Esophagus squamous epithelium (tissue), 4 donors: ENCODE results near the gene OAT.

Source experiments
- CTCF ChIP-seq, 6 experiments: fragments of 450-650 bp in 4 of 6; fragments of 200-600 bp in 2 of 6; sonication (generic) in 2 of 6; IDR thresholded peaks; one replicate each; pipeline ENCODE4 v1.5.1; 2016 to 2019; ENCODE audit warnings: antibody characterized with exemption in 6 of 6, mild to moderate bottlenecking in 4 of 6, moderate library complexity in 4 of 6
- POLR2A ChIP-seq, 4 donors: fragments of 450-650 bp; IDR thresholded peaks; one replicate each; pipeline ENCODE4 v1.6.1; 2017; ENCODE audit warnings: antibody characterized with exemption in 4 of 4, mild to moderate bottlenecking in 4 of 4, moderate library complexity in 3 of 4

- TF ChIP-seq CTCF (IDR thresholded peaks at IDR 0.05) (no peak), POLR2A (IDR thresholded peaks at IDR 0.05) (no peak)
These were observed 10.4 kb downstream of the OAT start for GRCh38 chr10:124408357-124408756.
